ENCODE measurements around the gene AP2B1.

Gene AP2B1

GRCh38 chr17:35542990-35543389, 44.1 kb upstream of the AP2B1 start:
- TF ChIP-seq, protein P1, sequence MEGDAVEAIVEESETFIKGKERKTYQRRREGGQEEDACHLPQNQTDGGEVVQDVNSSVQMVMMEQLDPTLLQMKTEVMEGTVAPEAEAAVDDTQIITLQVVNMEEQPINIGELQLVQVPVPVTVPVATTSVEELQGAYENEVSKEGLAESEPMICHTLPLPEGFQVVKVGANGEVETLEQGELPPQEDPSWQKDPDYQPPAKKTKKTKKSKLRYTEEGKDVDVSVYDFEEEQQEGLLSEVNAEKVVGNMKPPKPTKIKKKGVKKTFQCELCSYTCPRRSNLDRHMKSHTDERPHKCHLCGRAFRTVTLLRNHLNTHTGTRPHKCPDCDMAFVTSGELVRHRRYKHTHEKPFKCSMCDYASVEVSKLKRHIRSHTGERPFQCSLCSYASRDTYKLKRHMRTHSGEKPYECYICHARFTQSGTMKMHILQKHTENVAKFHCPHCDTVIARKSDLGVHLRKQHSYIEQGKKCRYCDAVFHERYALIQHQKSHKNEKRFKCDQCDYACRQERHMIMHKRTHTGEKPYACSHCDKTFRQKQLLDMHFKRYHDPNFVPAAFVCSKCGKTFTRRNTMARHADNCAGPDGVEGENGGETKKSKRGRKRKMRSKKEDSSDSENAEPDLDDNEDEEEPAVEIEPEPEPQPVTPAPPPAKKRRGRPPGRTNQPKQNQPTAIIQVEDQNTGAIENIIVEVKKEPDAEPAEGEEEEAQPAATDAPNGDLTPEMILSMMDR (IDR thresholded peaks at IDR 0.05): no peak
- H3K4me1 Mint-ChIP-seq: no peaks in the 10 kb centered on the region
- no peaks in the 10 kb centered on the region for H3K36me3 Mint-ChIP-seq (ENCODE audit: low read depth)
- no peak overlapping the region for H3K4me3 Mint-ChIP-seq
- H3K27ac Mint-ChIP-seq: no peak overlapping the region
- no peak for DNase-seq
- H3K9me3 Mint-ChIP-seq: no peaks in the 10 kb centered on the region
- peaks cover 58% of the 10 kb centered on the region for H3K27me3 Mint-ChIP-seq (ENCODE audit: low read depth, poor library complexity)

DNA sequence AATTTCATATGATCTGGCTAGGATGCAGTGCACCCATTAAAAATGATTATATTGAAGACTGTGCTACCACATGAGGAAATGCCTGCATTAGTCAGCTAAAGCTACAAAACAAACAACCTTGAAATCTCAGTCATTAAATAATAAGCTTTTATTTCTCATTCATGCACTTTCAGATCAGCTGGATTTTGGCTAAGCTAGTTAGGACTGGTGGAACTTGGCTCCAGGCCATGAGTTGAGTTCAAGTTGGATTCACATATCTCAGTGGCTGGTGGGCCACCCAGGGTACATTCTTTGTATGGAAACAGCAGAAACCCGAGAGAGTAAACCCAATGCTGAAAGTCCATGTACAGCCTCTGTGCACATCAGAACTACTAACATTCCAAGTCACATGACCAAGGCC, 43.3 kb upstream of the AP2B1 start:
- no peaks in the 10 kb centered on the region for H3K4me1 Mint-ChIP-seq
- H3K27me3 Mint-ChIP-seq (ENCODE audit: low read depth, poor library complexity): peaks cover 66% of the 10 kb centered on the region
- no peaks in the 10 kb centered on the region for H3K36me3 Mint-ChIP-seq (ENCODE audit: low read depth)
- TF ChIP-seq, protein P1 (IDR thresholded peaks at IDR 0.05): no peak
- DNase-seq: no peak
- no peak overlapping the region for H3K27ac Mint-ChIP-seq
- H3K9me3 Mint-ChIP-seq: no peaks in the 10 kb centered on the region
- H3K4me3 Mint-ChIP-seq: no peak overlapping the region

DNA sequence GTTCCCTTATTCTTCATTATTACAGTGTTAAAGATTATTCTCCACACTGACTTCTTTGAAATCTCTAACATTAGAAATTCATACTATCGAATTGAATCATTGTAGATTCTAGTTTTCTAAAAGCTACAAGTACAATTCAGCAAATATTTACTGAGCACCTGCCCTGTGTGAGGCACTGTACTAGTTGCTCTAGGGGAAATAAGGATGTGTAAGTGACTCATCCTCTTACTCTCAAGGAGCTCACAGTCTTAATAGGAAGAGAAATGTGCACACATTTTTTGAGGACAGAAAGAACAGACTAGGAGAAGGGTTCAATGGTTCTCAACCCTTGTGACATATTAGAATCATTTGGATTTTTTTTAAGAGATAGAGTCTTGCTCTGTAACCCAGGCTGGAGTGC, 42.0 kb upstream of the AP2B1 start:
- H3K36me3 Mint-ChIP-seq (ENCODE audit: low read depth): no peaks in the 10 kb centered on the region
- H3K27ac Mint-ChIP-seq: no peak overlapping the region
- TF ChIP-seq, protein P1 (IDR thresholded peaks at IDR 0.05): no peak
- no peak for DNase-seq
- H3K4me3 Mint-ChIP-seq: no peak overlapping the region
- H3K27me3 Mint-ChIP-seq (ENCODE audit: low read depth, poor library complexity): peaks cover 68% of the 10 kb centered on the region
- no peaks in the 10 kb centered on the region for H3K4me1 Mint-ChIP-seq
- no peaks in the 10 kb centered on the region for H3K9me3 Mint-ChIP-seq

GRCh38 chr17:35546487-35546886, 40.6 kb upstream of the AP2B1 start:
- no peak for DNase-seq
- H3K27me3 Mint-ChIP-seq (ENCODE audit: low read depth, poor library complexity): peaks cover 61% of the 10 kb centered on the region
- no peaks in the 10 kb centered on the region for H3K36me3 Mint-ChIP-seq (ENCODE audit: low read depth)
- H3K27ac Mint-ChIP-seq: no peak overlapping the region
- H3K4me3 Mint-ChIP-seq: no peak overlapping the region
- TF ChIP-seq, protein P1 (IDR thresholded peaks at IDR 0.05): no peak
- H3K9me3 Mint-ChIP-seq: no peaks in the 10 kb centered on the region
- no peaks in the 10 kb centered on the region for H3K4me1 Mint-ChIP-seq

DNA sequence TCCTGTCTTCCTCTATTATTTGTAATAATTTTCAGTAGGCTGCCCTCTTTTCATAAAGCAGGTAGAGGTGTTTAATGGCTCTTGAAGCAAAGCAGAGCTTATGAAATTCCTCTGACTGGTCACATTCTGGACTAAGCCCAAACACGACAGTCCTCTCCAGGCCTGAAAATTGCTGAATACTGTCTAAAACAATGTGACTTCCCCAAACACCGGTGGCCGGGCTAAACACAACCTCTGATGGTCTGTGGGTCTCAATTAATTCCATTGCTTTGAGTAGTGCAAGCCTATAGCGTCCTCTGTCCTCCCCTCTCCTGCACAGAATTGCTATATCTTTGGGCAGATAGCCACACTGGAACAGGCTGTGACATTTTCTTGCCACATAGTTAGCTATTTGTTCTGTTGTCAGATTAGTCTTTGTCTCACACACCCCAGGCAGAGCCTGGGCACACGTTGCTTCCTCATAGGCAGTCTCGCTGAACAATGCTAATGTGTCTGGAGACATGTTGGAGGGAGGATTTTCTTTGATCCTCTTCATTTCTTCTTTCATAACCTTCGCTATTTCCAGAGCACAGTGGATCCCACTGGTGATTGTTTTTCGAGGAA, 38.8 kb upstream of the AP2B1 start:
- TF ChIP-seq, protein P1 (IDR thresholded peaks at IDR 0.05): no peak
- no peak overlapping the region for H3K4me3 Mint-ChIP-seq
- no peaks in the 10 kb centered on the region for H3K9me3 Mint-ChIP-seq
- H3K27ac Mint-ChIP-seq: no peak overlapping the region
- DNase-seq: no peak
- H3K4me1 Mint-ChIP-seq: no peaks in the 10 kb centered on the region
- H3K36me3 Mint-ChIP-seq (ENCODE audit: low read depth): no peaks in the 10 kb centered on the region
- peaks cover 71% of the 10 kb centered on the region for H3K27me3 Mint-ChIP-seq (ENCODE audit: low read depth, poor library complexity)

- Mint-ChIP-seq H3K9me3 (no peaks in the 10 kb centered on the region), H3K27me3 (ENCODE audit: low read depth, poor library complexity) (peaks cover 73% of the 10 kb centered on the region), H3K4me1 (no peaks in the 10 kb centered on the region), H3K4me3 (no peak overlapping the region), H3K27ac (no peak overlapping the region), H3K36me3 (ENCODE audit: low read depth) (no peaks in the 10 kb centered on the region)
- TF ChIP-seq, protein P1 (IDR thresholded peaks at IDR 0.05): no peak
- DNase-seq: no peak
These were observed 38.1 kb upstream of the AP2B1 start for GRCh38 chr17:35548978-35549377.

Measured in nephron progenitor cell (in vitro differentiated cells).